Cardiac fibroblast (primary cell): ENCODE measurements around the gene NHERF1.
A peak's percentile ranks its signal among the peaks of the same experiment; 100 is the strongest.

Experiments
- DNase-seq, 2 donors: peaks; one replicate each; pipeline versions ENCODE4 v3.0.0 to v3.0.0-alpha.2; 2010; ENCODE audit warnings: low read depth in 2 of 2
- H3K4me3 ChIP-seq, 2 donors: replicated peaks in 1 of 2; 1 replicate in 1 of 2; 2 replicates in 1 of 2; pipeline ENCODE4 v1.5.1; 2011; ENCODE audit warnings: low read depth in 2 of 2, low read length in 2 of 2, mild to moderate bottlenecking in 2 of 2, moderate library complexity in 1 of 2
- CTCF ChIP-seq: IDR thresholded peaks from one replicate; pipeline ENCODE4 v1.5.1; 2011; ENCODE audit warnings: low read depth, mild to moderate bottlenecking, low read length, inconsistent platforms

The NHERF1 gene

GRCh38 chr17:74775409-74776043 is 27.1 kb downstream of the NHERF1 start:
- peak overlapping the region; percentile 91 to 97 for H3K4me3 ChIP-seq
- DNase-seq: no peak
- TF ChIP-seq CTCF: no peak

DNA sequence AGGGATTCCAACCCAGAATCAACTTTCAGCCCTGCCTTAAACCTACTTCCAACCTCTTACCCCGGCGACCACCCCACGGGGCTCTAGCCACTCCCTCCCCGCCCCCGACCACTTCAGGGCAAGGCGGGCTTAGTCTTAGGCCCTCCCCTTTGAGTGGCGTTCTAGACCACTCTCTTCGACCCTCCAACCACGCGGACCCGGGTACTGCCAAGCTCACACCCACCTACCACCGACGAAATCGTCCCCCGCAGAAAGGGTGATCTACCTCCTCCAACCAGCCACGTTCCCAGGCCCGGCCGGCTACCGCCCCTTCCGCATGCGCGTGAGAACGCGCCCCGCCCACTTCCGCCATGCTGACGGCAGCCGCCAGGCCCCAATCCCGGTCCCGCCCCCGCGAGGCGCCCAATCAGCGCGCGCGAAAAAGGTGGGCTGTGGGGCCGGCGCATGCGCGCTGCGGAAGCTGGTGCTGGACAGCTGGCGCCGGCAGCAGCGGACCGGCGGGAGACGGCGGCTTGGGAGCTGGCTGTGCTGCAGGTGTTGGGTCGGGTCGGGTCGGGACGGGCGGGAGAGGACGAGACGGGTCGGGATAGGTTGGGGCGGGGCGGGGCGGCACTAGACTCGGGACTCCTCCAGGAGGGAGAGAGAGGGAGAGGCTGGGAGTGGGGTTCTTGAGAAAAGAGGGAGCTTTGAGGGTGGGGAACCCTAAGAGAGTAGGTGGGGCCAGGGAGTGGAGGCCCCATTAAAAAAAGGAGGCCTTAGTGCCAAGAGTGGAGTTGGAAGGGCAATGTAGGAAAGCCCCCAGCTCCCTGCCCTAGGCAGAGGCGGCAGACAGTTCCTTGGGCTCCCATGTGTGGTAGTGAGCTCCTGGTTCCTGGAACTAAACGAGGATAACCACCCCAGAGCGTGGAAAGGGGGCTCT is 27.9 kb downstream of the NHERF1 start, which contains the start of gene NAT9:
Gene NAT9 (minus strand): TSS at position 302 of the 919 bp plus-strand sequence. CDS start 647 bp downstream, outside the sequence.
- TF ChIP-seq CTCF: no peak
- DNase-seq: peak; percentile 95 to 97

DNA sequence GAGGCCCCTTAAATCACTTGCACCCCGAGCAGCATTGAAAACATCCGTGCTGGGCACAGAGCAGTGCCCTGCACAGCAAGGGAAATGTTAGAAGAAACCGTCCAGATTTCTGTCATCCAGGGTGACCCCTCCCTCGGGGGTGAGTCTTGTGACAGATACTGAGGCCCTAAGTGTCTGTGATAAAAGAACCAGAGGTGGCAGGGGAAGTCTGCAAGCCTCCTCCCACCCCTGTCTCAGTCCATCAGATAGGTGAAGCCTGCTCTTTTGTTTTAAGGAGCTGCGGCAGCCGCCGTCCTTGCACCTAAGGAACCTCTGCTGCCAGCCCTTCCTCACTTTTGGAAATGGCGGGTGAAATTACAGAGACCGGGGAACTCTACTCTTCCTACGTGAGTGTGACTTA is 28.6 kb downstream of the NHERF1 start:
- peak overlapping the region; percentile 91 to 97 for H3K4me3 ChIP-seq
- no peak for TF ChIP-seq CTCF
- no peak for DNase-seq

More for the DNA sequence above, 27.9 kb downstream of the NHERF1 start, which contains the start of gene NAT9:
- H3K4me3 ChIP-seq: peak within 1 kb of the TSS; percentile 91 to 97

DNA sequence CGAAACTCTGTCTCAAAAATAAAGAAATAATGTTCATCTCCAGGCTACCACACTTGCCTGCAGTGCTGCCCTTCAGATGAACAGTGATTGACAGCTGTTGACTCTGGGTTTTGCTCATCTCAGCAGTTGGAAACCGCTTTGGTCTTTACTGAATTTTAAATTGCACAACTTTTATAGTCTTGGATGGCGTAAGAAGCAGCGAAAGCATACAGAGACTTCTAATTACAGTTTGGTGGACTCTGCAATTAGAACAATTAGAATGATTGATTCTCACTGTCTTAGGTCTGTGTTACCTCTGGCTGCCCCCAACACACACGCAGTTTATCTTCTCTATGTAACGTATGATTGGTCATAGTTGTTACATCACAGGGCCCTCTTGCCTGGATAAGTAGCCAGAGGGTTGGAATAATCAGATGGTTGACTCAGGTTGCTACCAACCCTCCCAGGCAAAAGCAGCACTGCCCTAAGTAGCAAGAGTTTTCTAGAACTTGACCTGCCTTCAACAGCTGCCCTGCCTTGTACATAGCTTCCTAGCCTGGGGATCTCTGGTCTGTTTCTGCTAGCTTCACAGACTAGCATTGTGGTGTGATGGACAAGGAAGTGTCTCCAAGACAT is 29.6 kb downstream of the NHERF1 start:
- DNase-seq: no peak
- H3K4me3 ChIP-seq: no peak overlapping the region
- TF ChIP-seq CTCF: no peak

- DNase-seq: peak; percentile 56 to 66
- H3K4me3 ChIP-seq: no peak overlapping the region
- no peak for TF ChIP-seq CTCF
Observed at GRCh38 chr17:74778960-74779359, 30.5 kb downstream of the NHERF1 start.

GRCh38 chr17:74779501-74779900 is 31.1 kb downstream of the NHERF1 start:
- TF ChIP-seq CTCF: no peak
- H3K4me3 ChIP-seq: no peak overlapping the region
- DNase-seq: no peak
